Naive thymus-derived CD4-positive, alpha-beta T cell (primary cell): Measurements from ENCODE around the gene HIRA. TPM values are rescaled to one million over a fixed set of nuclear protein-coding genes. Genes with fewer than 3 reads are reported as not detected.

Source experiments
- ATAC-seq: fragments of 150-1000 bp; cut with Tn5 transposase; 2 replicates; pipeline ENCODE4 v1.10.0; 2021; ENCODE audit warnings: mild to moderate bottlenecking, moderate library complexity
- CTCF ChIA-PET: fragments of 350-600 bp; sonication (Branson Sonifier 250); formaldehyde crosslinking; loops from one replicate; lab custom pipeline; 2021; ENCODE audit warnings: antibody characterized with exemption; lab: Charles Lee
- POLR2A ChIA-PET: fragments of 350-600 bp; sonication (Branson Sonifier 250); formaldehyde crosslinking; loops from one replicate; lab custom pipeline; 2021; ENCODE audit warnings: antibody characterized with exemption, inconsistent platforms; lab: Charles Lee
- DNase-seq, 9 donors: peaks; one replicate each; pipeline versions ENCODE4 v3.0.0 to v3.0.0-alpha.2; 2020 to 2022; ENCODE audit warnings: mixed read lengths in 1 of 9
- H3K27ac ChIP-seq: one replicate; pipeline ENCODE4 v1.7.0; 2013; ENCODE audit warnings: mild to moderate bottlenecking, low read depth, low read length, moderate library complexity
- H3K27me3 ChIP-seq, 2 donors: one replicate each; pipeline ENCODE4 v1.7.0; 2013; ENCODE audit warnings: low read length in 2 of 2, mild to moderate bottlenecking in 2 of 2, moderate library complexity in 2 of 2; ENCODE audit not compliant: control insufficient read depth in 2 of 2, insufficient read depth in 2 of 2
- H3K36me3 ChIP-seq, 3 experiments: 1 replicate in 2 of 3; 2 replicates in 1 of 3; pipeline ENCODE4 v1.7.0; 2013; ENCODE audit warnings: low read length in 3 of 3, mild to moderate bottlenecking in 3 of 3, moderate library complexity in 1 of 3; ENCODE audit not compliant: insufficient read depth in 3 of 3, control insufficient read depth in 2 of 3
- H3K4me1 ChIP-seq, 2 donors: one replicate each; pipeline ENCODE4 v1.7.0; 2013; ENCODE audit warnings: low read length in 2 of 2, mild to moderate bottlenecking in 2 of 2, moderate library complexity in 1 of 2; ENCODE audit not compliant: control insufficient read depth in 2 of 2, insufficient read depth in 2 of 2
- H3K4me3 ChIP-seq: 2 replicates; pipeline ENCODE4 v1.7.0; 2013; ENCODE audit warnings: mild to moderate bottlenecking, low read length
- H3K9me3 ChIP-seq, 3 experiments: 1 replicate in 2 of 3; 2 replicates in 1 of 3; pipeline ENCODE4 v1.7.0; 2013; ENCODE audit warnings: low read length in 3 of 3; ENCODE audit not compliant: control insufficient read depth in 2 of 3
- H3K27ac Mint-ChIP-seq, 9 donors: one replicate each; pipeline ENCODE4 v1.8.0; 2020 to 2022; ENCODE audit warnings: mixed read lengths in 9 of 9, mild to moderate bottlenecking in 8 of 9, moderate library complexity in 5 of 9, inconsistent platforms in 2 of 9
- H3K27me3 Mint-ChIP-seq, 5 donors: one replicate each; pipeline ENCODE4 v1.8.0; 2021 to 2022; ENCODE audit warnings: mixed read lengths in 5 of 5, mild to moderate bottlenecking in 1 of 5
- H3K36me3 Mint-ChIP-seq, 5 donors: one replicate each; pipeline ENCODE4 v1.8.0; 2020 to 2022; ENCODE audit warnings: mixed read lengths in 5 of 5, mild to moderate bottlenecking in 3 of 5, inconsistent platforms in 1 of 5
- H3K4me1 Mint-ChIP-seq, 7 donors: one replicate each; pipeline ENCODE4 v1.8.0; 2020 to 2022; ENCODE audit warnings: mixed read lengths in 7 of 7, mild to moderate bottlenecking in 3 of 7, inconsistent platforms in 1 of 7
- H3K4me3 Mint-ChIP-seq, 10 donors: one replicate each; pipeline ENCODE4 v1.8.0; 2020 to 2022; ENCODE audit warnings: mild to moderate bottlenecking in 10 of 10, mixed read lengths in 10 of 10, moderate library complexity in 6 of 10, inconsistent platforms in 2 of 10
- H3K9me3 Mint-ChIP-seq, 11 donors: one replicate each; pipeline ENCODE4 v1.8.0; 2020 to 2022; ENCODE audit warnings: mixed read lengths in 11 of 11, mild to moderate bottlenecking in 4 of 11, inconsistent platforms in 1 of 11, moderate library complexity in 1 of 11
- intact Hi-C, 2 donors: fragments of 100-400 bp; cut with micrococcal nuclease; formaldehyde crosslinking; loops; one replicate each; pipeline ENCODE4 v1.15.1; 2023
- polyA plus RNA-seq, 2 donors: library from polyadenylated mRNA; unstranded; fragments of 300-500 nt; fragmentation: Illumina TruSeq; gene quantifications; one replicate each; pipeline ENCODE4 v1.2.3, GENCODE V29; 2021
- total RNA-seq, 6 experiments: library from RNA in 5 of 6; stranded (reverse) in 5 of 6; gene quantifications; 1 replicate in 5 of 6; 2 replicates in 1 of 6; pipeline ENCODE4 v1.2.3 and lab custom pipeline; 2021 to 2026

Gene HIRA
- total and polyA plus RNA-seq, 7 experiments from 2014 or later: 2.8 to 42.3 (median 22.5) TPM

DNA sequence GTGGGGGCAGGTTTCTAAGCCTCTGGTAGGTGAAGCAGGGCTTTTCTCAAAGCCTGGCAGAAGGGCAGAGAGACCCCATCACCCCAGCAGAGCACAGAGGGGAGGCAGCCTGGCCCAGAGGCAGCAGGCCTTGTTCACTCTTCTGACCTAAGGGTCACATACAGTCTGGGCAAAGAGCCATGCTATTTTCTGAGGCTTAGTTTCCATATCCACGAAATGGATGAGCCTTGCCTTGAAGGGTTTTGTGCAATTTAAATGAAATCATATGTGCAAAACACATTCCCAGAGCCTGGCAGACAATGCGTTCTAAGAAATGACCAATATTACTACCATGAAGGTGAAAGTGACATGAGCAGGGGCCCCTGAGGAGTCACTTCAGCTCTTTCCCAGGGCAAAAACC, 44.5 kb downstream of the HIRA start:
- ChIA-PET POLR2A (no interaction called here), CTCF (interaction anchor here (1.9 kb wide), 1 partner anchor 243 kb away, joined by 6 read pairs; no protein-coding TSS in a partner anchor)
- DNase-seq (no peak), ATAC-seq (no peak)
- Histone ChIP-seq H3K4me1 (no peaks in the 10 kb centered on the region), H3K36me3 (peaks cover 28 to 89% (median 41%) of the 10 kb centered on the region in 3 experiments), H3K27ac (no peak overlapping the region), H3K9me3 (no peaks in the 10 kb centered on the region), H3K4me3 (no peak overlapping the region), H3K27me3 (no peaks in the 10 kb centered on the region)
- no peaks in the 10 kb centered on the region for H3K4me1 Mint-ChIP-seq
- intact Hi-C loops: no loop called here
- no peaks in the 10 kb centered on the region for H3K27me3 Mint-ChIP-seq
- H3K4me3 Mint-ChIP-seq: no peak overlapping the region
- H3K9me3 Mint-ChIP-seq: no peaks in the 10 kb centered on the region
- H3K27ac Mint-ChIP-seq: no peak overlapping the region
- H3K36me3 Mint-ChIP-seq: peaks cover 12 to 54% (median 25%) of the 10 kb centered on the region in 5 donors

GRCh38 chr22:19386248-19386647, 45.3 kb downstream of the HIRA start:
- H3K4me1 ChIP-seq: no peaks in the 10 kb centered on the region
- H3K9me3 Mint-ChIP-seq: no peaks in the 10 kb centered on the region
- no peak overlapping the region for H3K4me3 ChIP-seq
- H3K36me3 Mint-ChIP-seq: peaks cover 12 to 54% (median 25%) of the 10 kb centered on the region in 5 donors
- H3K9me3 ChIP-seq: no peaks in the 10 kb centered on the region
- H3K4me1 Mint-ChIP-seq: no peaks in the 10 kb centered on the region
- no peak for ATAC-seq
- no peak overlapping the region for H3K27ac ChIP-seq
- DNase-seq: no peak
- intact Hi-C loops: no loop called here
- CTCF ChIA-PET: no interaction called here
- no peaks in the 10 kb centered on the region for H3K27me3 Mint-ChIP-seq
- H3K27me3 ChIP-seq: no peaks in the 10 kb centered on the region
- H3K4me3 Mint-ChIP-seq: no peak overlapping the region
- POLR2A ChIA-PET: no interaction called here
- H3K27ac Mint-ChIP-seq: no peak overlapping the region
- peaks cover 31 to 90% (median 44%) of the 10 kb centered on the region in 3 experiments for H3K36me3 ChIP-seq

GRCh38 chr22:19385221-19385906, 46.2 kb downstream of the HIRA start:
- Mint-ChIP-seq H3K4me3 (no peak overlapping the region), H3K9me3 (no peaks in the 10 kb centered on the region), H3K4me1 (no peaks in the 10 kb centered on the region), H3K27me3 (no peaks in the 10 kb centered on the region), H3K36me3 (peaks cover 10 to 53% (median 24%) of the 10 kb centered on the region in 5 donors), H3K27ac (no peak overlapping the region)
- H3K4me1 ChIP-seq: no peaks in the 10 kb centered on the region
- H3K36me3 ChIP-seq: peaks cover 31 to 84% (median 37%) of the 10 kb centered on the region in 3 experiments
- no peaks in the 10 kb centered on the region for H3K9me3 ChIP-seq
- POLR2A ChIA-PET: no interaction called here
- no peak overlapping the region for H3K27ac ChIP-seq
- intact Hi-C loops: no loop called here
- no peak for ATAC-seq
- CTCF ChIA-PET: no interaction called here
- H3K27me3 ChIP-seq: no peaks in the 10 kb centered on the region
- no peak for DNase-seq
- no peak overlapping the region for H3K4me3 ChIP-seq

DNA sequence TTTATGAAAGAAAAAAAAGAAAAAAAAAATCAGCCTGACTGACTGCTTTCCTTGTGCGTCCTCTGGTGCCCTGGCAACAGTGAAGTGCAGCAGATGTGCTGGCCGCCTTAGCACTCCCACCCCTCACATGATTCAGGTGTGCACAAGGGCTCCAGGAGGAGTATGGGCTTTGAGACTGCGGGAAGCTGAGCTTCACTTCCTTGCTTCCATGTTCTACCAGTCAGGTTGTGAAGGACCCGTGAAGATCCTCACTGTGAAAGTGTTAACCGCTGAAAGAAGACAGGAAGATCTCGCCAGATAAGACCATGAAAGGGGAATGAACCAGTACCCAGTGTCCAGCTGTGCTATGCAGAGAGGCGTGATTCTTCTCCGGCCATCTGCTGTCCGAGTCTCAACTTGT, 48.2 kb downstream of the HIRA start:
- DNase-seq (no peak), ATAC-seq (no peak)
- CTCF ChIA-PET: interaction anchor here (0.7 kb wide), 1 partner anchor 291 kb away, joined by 3 read pairs; no protein-coding TSS in a partner anchor
- Mint-ChIP-seq H3K9me3 (no peaks in the 10 kb centered on the region), H3K36me3 (peaks cover 9 to 43% (median 26%) of the 10 kb centered on the region in 5 donors), H3K4me3 (no peak overlapping the region), H3K4me1 (no peaks in the 10 kb centered on the region), H3K27ac (no peak overlapping the region), H3K27me3 (no peaks in the 10 kb centered on the region)
- H3K9me3 ChIP-seq: no peaks in the 10 kb centered on the region
- intact Hi-C loops: no loop called here
- POLR2A ChIA-PET: no interaction called here
- H3K27me3 ChIP-seq: no peaks in the 10 kb centered on the region
- H3K4me3 ChIP-seq: no peak overlapping the region
- no peak overlapping the region for H3K27ac ChIP-seq
- no peaks in the 10 kb centered on the region for H3K4me1 ChIP-seq
- H3K36me3 ChIP-seq: peaks cover 26 to 73% (median 37%) of the 10 kb centered on the region in 3 experiments

GRCh38 chr22:19382240-19382639, 49.3 kb downstream of the HIRA start:
- POLR2A ChIA-PET: no interaction called here
- no peak for ATAC-seq
- CTCF ChIA-PET: no interaction called here

DNA sequence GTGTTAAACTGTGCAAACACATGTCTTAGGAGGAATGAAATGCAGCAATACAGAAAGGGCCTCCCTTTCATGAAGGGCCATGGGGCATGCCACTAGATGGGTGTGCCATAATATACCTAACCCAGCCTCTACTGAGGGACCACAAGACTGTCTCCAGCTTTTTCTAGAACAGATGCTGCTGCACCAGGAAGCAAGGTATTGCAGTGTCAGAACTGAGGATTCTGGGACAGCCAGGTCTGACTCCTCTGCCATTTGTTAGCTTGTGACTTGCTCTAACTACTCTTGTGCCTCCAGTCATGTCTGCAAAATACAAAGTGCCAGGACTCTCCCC, 53.2 kb downstream of the HIRA start:
- ATAC-seq (no peak), DNase-seq (no peak)
- Histone ChIP-seq H3K4me3 (no peak overlapping the region), H3K4me1 (no peaks in the 10 kb centered on the region), H3K36me3 (peaks cover 19 to 76% (median 42%) of the 10 kb centered on the region in 3 experiments), H3K27me3 (no peaks in the 10 kb centered on the region), H3K27ac (no peak overlapping the region), H3K9me3 (no peaks in the 10 kb centered on the region)
- intact Hi-C loops: no loop called here
- ChIA-PET CTCF (interaction anchor here (0.6 kb wide), 1 partner anchor 10 kb away, joined by 3 read pairs; no protein-coding TSS in a partner anchor), POLR2A (no interaction called here)
- Mint-ChIP-seq H3K4me1 (no peaks in the 10 kb centered on the region), H3K27ac (peak overlapping the region in 2 of 9 donors; percentile 13 to 38), H3K9me3 (no peaks in the 10 kb centered on the region), H3K36me3 (peaks cover 14 to 35% (median 26%) of the 10 kb centered on the region in 5 donors), H3K4me3 (no peak overlapping the region), H3K27me3 (no peaks in the 10 kb centered on the region)

More at GRCh38 chr22:19382240-19382639, 49.3 kb downstream of the HIRA start:
- Mint-ChIP-seq H3K27me3 (no peaks in the 10 kb centered on the region), H3K27ac (no peak overlapping the region), H3K4me3 (no peak overlapping the region), H3K36me3 (peaks cover 7 to 37% (median 25%) of the 10 kb centered on the region in 5 donors), H3K9me3 (no peaks in the 10 kb centered on the region), H3K4me1 (no peaks in the 10 kb centered on the region)
- H3K9me3 ChIP-seq: no peaks in the 10 kb centered on the region
- no peak for DNase-seq
- no peaks in the 10 kb centered on the region for H3K4me1 ChIP-seq
- H3K36me3 ChIP-seq: peaks cover 28 to 74% (median 37%) of the 10 kb centered on the region in 3 experiments
- no peak overlapping the region for H3K4me3 ChIP-seq
- intact Hi-C loops: no loop called here
- no peak overlapping the region for H3K27ac ChIP-seq
- H3K27me3 ChIP-seq: no peaks in the 10 kb centered on the region
